ENCODE results near the gene CREBBP.

- TF ChIP-seq EP300 (IDR thresholded peaks at IDR 0.05) (no peak), POLR2A (IDR thresholded peaks at IDR 0.05) (no peak)
Observed at GRCh38 chr16:3769942-3770341, 110.6 kb downstream of the CREBBP start.

Data from suprapubic skin (tissue), 2 donors.